Limb (tissue), 2 donors: ENCODE results near the gene TTC3.
A peak's percentile ranks its signal among the peaks of the same experiment; 100 is the strongest.
"Not testable (repeated sequence)": the region's sequence is repeated elsewhere in the genome, so short reads cannot be mapped to it uniquely, and the experiment has no call there.

ENCODE experiments used
- DNase-seq, 2 donors: peaks; one replicate each; pipeline ENCODE4 v3.0.0-alpha.2; 2016; ENCODE audit errors: extremely low spot score in 2 of 2

The TTC3 gene

GRCh38 chr21:37095821-37096220, 22.8 kb downstream of the TTC3 start:
- DNase-seq, result no peak

GRCh38 chr21:37098751-37099150, 25.7 kb downstream of the TTC3 start:
- peak in 1 of 2 donors; percentile 10 for DNase-seq

GRCh38 chr21:37100316-37100715, 27.3 kb downstream of the TTC3 start:
- DNase-seq, result no peak

- no peak for DNase-seq
Observed at GRCh38 chr21:37101384-37101783, 28.3 kb downstream of the TTC3 start.

GRCh38 chr21:37102746-37103145, 29.7 kb downstream of the TTC3 start:
- not testable (repeated sequence) for DNase-seq

- no peak for DNase-seq
Observed at GRCh38 chr21:37106998-37107397, 33.9 kb downstream of the TTC3 start.

GRCh38 chr21:37111029-37111428, 38.0 kb downstream of the TTC3 start:
- not testable (repeated sequence) for DNase-seq

GRCh38 chr21:37114301-37114700, 41.2 kb downstream of the TTC3 start:
- DNase-seq, result not testable (repeated sequence)

- not testable (repeated sequence) for DNase-seq
Observed at GRCh38 chr21:37116459-37116858, 43.4 kb downstream of the TTC3 start.

GRCh38 chr21:37117204-37117603, 44.1 kb downstream of the TTC3 start:
- no peak for DNase-seq

- DNase-seq, result no peak
Observed at GRCh38 chr21:37118187-37118826, 45.3 kb downstream of the TTC3 start.

- DNase-seq, result no peak
Observed at GRCh38 chr21:37119421-37120218, 46.6 kb downstream of the TTC3 start.

GRCh38 chr21:37128076-37128475, 55.0 kb downstream of the TTC3 start:
- no peak for DNase-seq

GRCh38 chr21:37130971-37131370, 57.9 kb downstream of the TTC3 start:
- no peak for DNase-seq

GRCh38 chr21:37136261-37136660, 63.2 kb downstream of the TTC3 start:
- no peak for DNase-seq

GRCh38 chr21:37136744-37137143, 63.7 kb downstream of the TTC3 start:
- DNase-seq, result no peak

- no peak for DNase-seq
Observed at GRCh38 chr21:37139154-37139553, 66.1 kb downstream of the TTC3 start.

GRCh38 chr21:37139902-37140301, 66.8 kb downstream of the TTC3 start:
- no peak for DNase-seq

GRCh38 chr21:37143392-37143791, 70.3 kb downstream of the TTC3 start:
- not testable (repeated sequence) for DNase-seq

GRCh38 chr21:37145635-37146111, 72.6 kb downstream of the TTC3 start:
- no peak for DNase-seq

GRCh38 chr21:37146320-37147235, 73.5 kb downstream of the TTC3 start:
- no peak for DNase-seq

GRCh38 chr21:37149411-37149810, 76.4 kb downstream of the TTC3 start:
- no peak for DNase-seq
